Testis (tissue), 2 donors: ENCODE measurements around the gene KRTAP1-5.

Experiments used
- POLR2A ChIP-seq: fragments of 450-650 bp; IDR thresholded peaks from one replicate; pipeline ENCODE4 v1.6.1; 2017; ENCODE audit warnings: antibody characterized with exemption, mild to moderate bottlenecking, moderate library complexity
- TF ChIP-seq, protein P1 (sequence below), 3 experiments: fragments of 450-650 bp in 2 of 3; fragments of 200-600 bp in 1 of 3; sonication (generic) in 1 of 3; IDR thresholded peaks; one replicate each; pipeline ENCODE4 v1.5.1; 2016 to 2019; ENCODE audit warnings: antibody characterized with exemption in 3 of 3, mild to moderate bottlenecking in 2 of 3, moderate library complexity in 1 of 3

DNA sequence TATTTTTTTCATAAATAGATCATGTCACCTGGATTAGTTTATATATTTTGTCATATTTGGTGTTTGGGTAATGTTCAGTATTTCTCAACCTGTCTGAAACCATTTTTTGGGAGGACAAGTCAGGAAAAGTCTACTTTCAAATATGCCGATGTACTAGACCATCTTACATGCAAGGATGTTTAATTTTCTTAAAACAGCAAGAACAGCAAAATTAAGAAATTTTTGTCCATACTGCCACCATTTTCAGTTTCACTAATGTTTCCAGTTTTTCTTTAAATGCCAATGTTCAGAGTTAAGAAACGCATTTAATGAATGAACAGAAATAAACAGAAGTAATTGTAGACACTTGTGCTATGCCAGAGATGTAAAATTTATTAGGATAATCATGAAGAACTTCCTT lies 33.9 kb downstream of the KRTAP1-5 start:
- TF ChIP-seq, protein P1, sequence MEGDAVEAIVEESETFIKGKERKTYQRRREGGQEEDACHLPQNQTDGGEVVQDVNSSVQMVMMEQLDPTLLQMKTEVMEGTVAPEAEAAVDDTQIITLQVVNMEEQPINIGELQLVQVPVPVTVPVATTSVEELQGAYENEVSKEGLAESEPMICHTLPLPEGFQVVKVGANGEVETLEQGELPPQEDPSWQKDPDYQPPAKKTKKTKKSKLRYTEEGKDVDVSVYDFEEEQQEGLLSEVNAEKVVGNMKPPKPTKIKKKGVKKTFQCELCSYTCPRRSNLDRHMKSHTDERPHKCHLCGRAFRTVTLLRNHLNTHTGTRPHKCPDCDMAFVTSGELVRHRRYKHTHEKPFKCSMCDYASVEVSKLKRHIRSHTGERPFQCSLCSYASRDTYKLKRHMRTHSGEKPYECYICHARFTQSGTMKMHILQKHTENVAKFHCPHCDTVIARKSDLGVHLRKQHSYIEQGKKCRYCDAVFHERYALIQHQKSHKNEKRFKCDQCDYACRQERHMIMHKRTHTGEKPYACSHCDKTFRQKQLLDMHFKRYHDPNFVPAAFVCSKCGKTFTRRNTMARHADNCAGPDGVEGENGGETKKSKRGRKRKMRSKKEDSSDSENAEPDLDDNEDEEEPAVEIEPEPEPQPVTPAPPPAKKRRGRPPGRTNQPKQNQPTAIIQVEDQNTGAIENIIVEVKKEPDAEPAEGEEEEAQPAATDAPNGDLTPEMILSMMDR (IDR thresholded peaks at IDR 0.05) = no peak
- TF ChIP-seq POLR2A = no peak
